ENCODE results near the gene TMEM131.

Gene TMEM131

DNA sequence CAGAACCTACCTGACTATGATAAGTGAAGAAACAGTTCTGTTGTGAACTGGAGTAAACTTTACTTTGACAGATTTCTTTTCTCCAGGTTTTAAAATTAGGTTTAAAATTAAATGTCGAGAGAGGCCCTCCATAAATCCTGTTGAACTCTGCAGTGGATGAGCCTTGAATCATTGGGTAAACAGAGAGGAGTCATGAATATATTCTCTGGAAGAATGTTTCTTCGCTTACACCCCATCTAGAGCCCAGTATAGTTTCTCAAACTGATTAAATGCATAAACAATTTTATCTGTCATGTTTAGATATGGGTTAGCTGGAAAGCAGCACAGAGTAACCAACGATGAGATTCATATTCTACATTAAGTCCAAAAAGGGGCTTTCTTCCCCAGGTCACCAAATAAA, 198.4 kb downstream of the TMEM131 start:
- DNase-seq, result no peak

DNA sequence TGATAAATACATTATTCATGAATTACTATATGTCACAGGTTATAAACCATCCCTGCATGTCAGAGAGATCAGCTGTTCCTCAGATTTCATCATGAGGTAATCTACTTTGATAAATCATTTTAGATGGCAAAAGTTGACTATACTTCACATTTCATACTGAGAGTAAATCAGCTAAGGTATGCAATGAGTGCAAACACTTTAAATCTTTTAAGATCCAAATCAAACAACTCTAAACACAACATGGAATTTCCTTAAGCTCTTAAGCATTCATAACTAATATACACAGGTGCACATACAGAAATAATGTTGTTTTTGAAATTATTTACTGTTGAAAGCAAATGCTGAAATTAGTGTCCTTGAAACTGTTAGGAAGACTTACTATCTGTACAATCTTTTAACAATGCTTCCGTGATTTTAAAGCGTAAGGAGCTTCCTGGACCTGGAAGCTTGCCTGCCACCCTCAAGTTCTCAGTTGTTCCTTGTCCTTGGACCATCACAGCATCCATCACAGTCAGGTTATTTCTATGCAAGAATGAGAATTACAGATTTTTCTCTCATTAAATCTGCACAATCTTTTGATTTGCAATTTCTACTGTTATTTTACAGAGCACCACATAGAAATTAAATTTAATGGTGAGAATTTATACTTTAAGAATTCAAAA, 199.2 kb downstream of the TMEM131 start:
- DNase-seq, result no peak

DNA sequence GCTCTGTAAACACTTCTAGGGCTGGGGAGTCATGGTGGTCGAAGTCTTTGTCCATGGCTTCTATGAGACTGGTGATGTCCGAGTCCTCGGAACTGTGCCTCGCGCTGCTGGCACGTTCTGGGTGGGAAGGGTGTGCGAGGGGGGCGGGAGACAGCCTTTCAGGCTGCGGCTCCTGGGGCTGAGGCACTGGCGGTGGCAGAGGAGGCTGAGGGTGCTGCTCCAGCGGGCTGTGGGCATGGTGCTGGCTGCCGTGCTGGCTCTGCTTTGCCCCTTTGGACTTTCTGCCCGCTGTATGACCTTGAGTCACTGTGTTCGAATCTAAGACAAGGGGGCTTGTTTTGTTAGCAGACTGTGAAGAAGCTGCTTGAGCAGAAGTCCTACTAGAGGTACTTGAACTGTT, 203.3 kb downstream of the TMEM131 start:
- no peak for DNase-seq

DNA sequence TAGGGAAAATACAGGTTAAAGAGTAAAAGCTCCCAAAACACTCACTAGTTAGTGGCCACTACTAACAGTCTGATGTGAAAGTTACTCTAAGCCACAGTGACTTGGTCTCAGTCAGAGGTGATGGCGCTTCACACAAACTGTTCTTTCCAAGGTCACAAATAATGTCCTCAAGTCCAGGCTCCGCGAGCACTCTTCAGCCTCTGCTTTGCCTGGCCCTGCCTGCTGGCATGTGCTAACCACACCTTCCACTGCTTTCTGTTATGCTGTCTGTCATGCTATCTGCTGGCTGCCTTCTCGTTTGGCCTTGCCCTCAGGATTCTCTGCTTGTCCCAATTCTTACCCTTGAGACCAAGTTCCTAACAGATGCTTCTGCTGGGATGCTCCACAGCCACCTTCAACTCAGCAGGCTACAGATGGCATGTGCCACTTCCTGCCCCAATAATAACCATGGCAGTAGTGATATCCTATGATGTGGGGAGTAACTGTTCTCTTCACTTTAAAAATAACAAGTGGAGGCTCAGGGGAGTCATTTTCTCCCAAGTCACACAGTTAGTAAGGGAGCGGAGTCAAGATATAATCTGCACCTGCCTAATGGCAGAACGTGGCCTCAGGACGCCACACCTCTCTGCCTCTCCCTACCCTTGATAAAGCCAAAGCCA, 206.6 kb downstream of the TMEM131 start:
- DNase-seq, result no peak

DNA sequence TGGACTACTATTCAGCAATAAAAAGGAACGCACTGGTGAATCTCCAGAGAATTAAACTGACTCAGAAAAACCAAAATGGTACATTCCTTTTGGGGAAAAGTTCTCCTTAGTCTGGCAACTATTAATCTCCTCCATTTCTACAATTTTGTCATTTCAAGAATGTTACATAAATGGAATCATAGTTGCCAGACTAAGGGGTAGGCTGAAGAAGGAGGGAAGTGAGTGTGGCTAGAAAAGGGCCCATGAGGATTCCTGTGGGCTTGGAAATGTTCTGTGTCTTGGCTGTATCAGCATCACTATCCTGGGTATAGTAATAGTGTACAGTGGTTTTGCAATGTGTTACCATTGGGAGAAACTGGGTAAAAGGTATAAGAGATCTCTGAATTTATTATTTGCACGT, 209.9 kb downstream of the TMEM131 start:
- DNase-seq, result no peak

DNA sequence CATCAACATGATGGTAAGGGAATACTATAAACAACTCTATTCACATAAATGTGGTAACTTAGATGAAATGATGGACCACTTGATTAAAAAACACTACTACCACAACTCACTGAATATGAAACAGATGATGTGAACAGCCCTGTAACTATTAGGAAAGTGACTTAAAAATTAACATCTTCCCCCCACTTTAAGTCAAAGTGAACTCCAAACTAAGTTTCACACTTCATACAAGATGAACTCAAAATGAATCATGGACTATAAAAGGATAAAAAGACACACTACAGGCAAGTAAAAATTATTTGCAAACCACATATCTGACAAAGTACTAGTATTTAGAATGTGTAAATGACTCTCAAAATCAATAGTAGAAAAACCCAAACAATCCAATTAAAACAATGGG, 210.8 kb downstream of the TMEM131 start:
- no peak for DNase-seq

DNA sequence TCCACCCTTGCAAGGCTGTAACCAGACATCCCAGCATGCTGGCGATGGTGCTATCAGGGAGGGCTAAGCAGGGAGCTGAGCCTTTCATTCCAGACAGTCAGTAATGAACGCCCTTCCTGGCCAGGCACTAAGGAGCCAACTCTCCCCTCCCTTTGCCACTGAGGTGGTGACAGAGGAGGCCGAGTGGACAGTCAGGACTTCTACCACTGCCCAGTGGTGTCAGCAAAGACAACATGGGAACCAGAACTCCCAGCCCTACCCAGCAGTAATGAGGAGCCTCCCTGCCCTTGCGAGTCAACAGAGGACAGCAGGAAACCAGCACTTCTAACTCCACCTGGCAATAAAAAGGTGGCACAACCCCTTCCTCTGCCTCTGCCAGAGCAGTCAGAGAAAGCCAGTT, 213.8 kb downstream of the TMEM131 start:
- no peak for DNase-seq

DNA sequence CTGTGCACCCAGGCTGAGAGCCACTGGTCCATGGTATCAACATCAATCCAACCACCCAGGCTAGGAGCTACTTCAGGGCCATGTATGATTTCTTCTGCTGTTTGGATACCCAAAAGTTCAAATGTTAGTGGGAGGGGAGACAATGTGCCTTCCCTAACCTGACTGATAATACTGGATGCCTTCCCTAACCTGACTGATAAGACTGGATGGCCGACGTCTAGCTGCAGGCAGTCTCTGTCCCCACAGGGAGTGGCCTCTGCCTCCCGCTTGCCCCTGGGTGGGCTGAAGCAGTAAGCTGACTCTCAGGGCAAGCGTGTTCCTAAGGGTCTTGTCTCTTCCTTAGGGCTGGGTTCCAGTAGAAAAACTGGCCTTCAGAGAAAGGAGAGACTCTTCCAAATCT, 216.6 kb downstream of the TMEM131 start:
- DNase-seq, result no peak

DNA sequence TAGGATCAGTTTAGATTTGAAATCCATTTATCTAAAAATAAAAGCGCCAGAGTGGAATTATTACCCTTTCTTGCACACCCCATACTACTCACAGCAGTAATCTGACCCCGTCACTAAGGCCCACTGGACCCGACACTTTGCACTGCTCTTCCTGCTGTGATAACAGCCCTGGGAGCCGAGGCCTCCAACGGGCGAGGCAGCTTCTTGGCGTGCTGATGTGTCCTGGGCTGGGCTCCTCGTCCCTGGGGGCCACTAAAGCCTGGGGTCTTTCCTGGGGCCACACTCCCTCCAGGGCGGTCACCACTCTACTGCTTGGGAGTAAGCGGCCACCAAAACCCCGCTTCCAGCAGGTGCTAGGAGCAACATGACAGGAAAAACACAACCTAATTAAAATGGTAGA, 220.7 kb downstream of the TMEM131 start:
- no peak for DNase-seq

DNA sequence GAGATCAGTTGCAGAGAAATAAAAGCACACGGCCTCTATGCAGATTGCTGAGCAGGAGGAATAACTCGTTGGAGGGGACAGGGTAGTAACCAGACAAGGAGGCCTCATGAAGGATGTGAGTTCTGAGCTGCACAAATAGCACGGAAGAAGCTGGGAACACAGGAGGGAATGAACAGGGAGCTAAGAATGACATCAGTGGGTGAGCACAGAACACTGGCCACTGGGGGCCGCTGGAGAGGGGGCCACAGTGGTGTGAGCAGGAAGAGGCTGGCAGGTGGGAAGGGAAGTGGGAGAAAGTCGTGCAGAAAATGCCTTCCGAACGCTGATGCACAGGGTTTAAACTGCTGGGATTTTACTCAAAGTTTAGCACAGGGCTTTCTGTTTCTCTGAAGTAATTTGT, 221.3 kb downstream of the TMEM131 start:
- DNase-seq, result no peak

DNA sequence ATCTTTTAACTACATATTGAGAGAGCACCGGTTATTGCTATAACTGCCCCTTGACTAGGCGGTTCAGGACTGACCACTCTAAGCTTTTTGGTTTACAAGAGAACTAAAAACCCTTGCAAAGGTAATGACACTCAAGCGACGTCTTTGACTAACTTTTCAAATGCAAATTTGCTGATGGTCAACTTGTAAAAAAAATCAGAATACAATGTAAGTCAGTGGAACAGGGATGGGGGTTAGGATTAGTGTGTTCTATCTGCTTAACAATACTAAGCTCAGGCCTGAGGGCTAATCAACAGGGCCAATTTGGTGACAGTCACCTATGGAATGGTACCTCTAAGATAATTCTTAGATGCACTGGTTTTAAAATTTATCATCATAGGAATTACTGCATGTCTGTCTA, 225.3 kb downstream of the TMEM131 start:
- DNase-seq, result no peak

DNA sequence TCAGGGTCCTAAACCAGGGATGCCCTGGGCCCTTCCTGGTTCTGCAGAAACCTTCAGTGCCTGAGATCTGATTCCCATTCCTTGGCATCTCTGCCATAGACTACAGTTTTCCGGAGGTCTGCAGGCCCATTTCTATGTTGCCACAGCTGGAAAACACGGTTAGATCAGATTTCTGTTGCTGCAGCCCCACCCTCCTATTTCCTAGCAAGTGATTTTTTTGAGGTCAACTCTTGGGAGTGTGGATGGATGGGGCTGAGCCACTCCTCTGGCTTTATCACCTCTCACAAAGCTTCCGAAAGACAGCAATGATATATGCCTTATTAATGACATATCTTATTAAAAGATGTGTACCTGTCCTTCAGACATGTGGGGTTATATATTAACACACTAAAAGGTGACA, 226.0 kb downstream of the TMEM131 start:
- no peak for DNase-seq

DNA sequence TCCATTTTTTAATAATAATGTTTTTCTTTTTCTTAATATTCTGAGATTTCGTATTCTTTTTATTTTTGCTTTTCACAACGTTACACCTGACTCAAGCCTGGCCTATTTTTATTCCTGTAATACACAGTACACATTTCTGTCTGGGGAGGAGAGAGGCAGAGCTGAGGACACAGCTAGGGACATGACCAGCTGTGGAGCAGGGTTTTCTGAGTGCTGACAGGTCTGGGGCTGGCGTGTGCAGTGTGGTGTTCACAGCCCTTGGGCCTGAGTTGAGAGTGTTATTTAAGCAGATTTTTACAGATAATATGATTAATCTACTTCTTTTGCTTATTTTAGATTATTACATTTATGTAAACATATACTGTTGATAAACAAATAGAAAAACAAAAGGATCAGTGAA, 226.4 kb downstream of the TMEM131 start:
- no peak for DNase-seq

DNA sequence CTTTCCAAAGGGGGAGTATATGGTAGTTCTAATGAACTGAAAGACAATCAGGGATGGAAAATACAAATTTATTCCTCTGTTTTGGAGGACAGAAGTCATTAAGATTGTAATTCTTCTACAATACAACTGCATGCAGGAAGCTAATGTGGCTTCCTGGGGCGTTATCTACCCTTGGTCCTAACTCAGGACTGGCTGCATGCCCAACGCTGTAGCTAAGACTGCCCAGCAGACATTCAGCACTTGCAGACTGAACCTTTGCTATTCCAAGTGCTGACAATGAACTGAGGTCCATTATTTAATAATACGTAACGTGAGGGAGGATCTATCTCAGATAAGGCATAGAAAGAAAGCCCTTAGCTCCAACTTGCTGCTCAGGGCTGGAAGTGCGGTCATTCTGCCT, 229.2 kb downstream of the TMEM131 start:
- no peak for DNase-seq

DNA sequence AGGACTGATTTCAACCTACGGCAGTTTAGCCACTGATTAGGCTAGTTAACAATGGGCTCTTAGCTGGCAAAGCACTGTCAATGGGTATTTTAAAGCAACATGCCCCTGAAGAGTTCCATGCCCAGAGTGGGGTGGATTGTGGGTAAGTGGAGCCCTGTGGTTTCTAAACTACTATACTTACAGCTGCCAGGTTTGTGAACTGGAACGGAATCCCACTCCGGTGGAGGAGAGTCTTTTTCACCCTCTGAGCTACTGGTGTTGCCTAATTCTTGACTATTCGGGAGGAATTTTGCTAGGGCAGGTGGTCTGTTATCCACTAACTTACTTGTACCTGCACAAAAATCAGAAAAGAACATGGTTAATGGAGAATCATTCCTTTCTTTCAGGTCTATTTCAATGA, 229.8 kb downstream of the TMEM131 start:
- DNase-seq, result no peak

DNA sequence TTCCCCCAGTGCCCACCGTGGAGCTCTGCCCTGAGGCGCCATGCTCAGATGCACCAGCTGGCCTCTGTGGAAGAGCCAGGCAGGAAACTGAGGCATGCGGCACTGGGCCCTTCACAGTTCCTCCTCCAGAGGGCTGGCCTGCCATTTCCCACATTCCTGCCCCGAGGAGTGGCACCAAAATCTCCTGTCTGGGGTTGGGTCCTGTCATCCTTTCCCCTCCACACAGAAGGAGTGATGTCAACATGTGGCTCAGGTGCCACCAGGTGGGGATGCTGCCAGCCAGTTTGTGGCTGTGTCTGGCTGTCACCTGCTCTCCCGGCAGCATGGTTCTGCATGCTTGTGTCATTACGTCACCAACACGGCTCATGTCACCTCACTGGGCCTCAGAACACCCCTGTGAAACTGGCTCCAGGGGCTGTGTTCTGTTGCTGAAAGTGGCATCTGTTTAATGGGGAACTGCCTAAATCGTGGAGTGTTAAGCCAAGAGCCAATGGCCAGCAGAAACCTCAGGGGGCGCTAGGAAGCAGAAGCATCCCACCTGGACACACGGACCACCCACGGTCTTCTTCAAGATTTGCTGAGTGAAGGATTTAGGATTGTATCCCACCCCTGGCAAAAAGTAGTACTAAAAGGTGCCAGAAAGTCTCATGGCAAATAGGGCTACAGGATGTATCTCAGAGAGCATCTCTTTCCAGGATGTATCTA, 231.0 kb downstream of the TMEM131 start:
- DNase-seq, result no peak

DNA sequence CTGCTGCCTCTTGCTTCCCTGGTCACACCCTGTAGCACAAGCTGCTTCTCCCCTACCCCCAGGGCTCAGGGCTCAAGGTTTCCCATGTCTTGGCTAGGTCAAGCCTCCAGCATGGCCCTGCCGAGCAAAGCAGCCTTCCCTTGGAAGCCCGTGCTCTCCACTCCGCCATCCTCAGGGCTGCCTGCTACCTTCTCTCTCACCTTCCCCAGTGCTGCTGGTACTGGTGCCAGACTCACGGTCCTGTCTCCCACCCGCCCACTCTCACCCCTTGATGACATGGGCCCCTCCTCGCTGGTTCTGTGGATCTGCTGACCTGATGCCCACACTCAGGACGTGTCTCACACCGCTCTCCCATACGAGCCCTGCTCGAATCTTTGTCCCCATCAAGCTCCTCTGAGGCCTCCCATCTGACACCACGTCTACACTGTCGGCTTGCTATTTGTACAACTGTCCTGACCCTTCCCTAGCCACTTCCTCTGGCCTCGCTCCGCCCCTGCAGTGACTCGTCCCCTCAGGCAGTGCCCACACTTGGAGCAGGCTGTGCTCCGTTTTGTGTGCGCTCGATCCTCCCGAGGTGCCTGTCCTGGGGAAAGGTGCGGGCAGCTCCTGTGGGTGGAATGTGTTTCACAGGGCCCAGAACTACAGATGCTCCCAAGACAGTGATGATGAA, 232.4 kb downstream of the TMEM131 start:
- no peak for DNase-seq

DNA sequence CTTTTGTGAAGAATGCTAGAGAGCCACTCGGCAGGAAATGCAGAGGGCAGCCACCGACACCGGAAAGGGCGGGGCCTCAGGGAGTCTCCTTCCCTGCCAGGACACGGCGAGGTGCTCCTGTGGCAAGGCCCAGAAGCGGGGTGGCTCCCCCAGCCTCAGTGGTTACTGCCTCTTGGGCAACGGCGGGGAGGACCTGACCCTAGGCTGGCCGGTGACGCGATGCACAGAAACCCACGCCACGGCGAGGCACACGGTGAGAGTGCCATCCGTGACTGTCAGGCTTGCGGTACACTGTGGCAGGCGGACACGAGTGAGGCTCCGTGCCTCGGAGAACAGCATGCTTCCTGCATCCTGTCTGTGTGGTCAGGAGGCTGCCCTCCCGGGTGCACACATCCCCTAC, 234.6 kb downstream of the TMEM131 start:
- DNase-seq, result no peak

DNA sequence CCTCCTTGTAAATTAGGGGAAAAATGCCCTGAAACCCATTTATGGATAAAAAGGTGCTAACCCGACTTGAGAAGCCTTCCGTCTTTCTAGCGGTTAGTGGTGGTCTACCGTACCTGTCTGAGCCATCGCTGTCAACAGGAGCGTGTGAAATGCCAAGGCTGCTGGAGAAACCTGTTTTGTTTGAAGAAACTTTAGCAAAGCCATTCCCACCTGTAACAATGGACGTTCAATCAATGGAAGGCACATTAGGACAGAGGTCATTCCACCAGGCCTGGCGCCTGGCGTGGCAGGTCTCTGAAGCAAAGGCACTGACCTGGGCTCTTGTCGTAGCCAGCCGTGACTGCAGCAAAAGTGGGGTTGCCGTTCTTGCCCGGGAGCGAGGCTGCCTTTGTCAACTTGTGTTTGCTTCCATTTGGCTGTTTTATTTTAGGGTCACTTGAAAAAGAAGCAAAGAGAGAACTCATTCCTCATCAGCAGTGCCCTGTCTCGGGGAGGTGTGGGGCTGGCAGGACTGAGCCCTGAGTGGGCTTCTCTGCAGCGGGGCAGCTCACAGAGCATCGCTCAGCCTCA, 235.2 kb downstream of the TMEM131 start:
- DNase-seq, result no peak

DNA sequence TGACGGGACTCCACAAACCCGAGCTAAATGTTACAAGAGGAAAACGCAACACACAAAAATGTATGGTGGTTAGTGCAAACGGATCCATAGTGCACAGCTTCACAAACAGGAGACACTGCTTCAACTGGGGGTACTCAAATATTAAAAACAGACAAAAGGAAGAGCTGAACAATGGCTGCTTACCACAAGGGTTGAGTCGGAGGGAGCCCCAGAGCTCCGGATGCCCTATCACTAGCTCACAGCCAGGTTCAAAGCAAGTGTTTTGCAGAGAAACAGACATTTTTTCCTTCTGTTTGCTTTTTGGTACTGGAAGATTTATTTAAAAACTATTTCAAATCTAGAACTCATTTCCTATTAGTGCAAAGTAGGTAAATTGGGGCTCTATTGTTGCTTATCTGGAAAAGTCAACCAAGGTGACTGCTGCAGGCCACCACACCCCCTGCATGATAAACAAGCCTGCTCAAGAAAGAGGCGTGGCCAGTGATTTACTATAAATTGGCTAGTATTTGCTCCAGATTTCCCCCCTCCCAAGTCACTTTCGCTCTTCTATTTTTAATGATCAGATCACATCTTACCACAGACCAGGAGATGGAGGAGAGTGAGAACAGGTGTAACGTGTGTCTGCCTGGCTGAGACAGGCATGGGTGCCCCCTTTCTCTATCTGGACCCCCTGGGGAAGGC, 235.9 kb downstream of the TMEM131 start:
- DNase-seq, result no peak

DNA sequence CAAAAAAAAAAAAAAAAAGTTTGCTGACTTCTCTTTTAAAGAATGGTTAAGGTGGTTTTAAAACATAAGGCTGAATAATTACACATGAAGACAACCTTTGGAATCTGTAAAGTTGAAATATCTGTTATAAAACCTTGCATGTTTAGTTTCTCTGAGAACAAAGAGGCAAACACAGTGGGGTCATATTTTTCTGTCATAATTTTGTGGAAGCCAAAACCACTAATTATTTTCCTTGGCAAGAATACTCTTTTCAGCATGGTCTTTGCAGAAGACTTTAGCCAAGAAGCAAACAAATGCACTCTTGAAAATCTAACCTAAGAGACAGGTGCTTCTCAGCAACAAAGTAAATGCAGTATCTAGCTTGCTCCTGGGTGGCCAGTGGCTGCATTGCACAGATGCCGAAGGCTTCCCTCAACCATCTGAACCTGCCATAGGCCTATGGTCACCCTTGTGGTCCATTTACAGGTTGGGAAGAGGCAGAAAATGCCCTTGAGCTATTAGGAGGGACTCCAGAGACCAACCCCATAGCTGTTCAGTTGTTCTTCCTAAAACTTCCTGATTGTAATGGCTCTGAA, 237.5 kb downstream of the TMEM131 start:
- no peak for DNase-seq

DNA sequence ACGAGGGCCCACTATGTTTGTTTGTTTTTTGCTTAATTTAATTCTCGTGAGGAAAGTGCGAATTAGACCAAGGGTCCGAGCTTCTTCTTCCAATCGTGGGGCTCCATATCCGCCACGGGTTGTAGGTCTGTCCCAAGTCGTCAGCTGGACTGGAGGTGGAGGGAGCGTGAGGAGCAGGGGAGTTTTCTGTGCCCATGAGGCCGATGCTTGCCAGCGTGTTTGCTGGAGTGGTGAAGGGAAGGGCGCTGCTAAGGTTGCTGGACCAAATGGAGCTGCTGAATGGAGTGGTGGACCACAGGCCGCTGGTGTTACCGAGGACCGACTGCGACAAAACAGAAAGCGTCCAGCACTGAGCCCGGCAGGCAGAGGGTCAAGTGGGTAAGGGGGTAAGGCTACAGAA, 238.7 kb downstream of the TMEM131 start:
- DNase-seq, result no peak

DNA sequence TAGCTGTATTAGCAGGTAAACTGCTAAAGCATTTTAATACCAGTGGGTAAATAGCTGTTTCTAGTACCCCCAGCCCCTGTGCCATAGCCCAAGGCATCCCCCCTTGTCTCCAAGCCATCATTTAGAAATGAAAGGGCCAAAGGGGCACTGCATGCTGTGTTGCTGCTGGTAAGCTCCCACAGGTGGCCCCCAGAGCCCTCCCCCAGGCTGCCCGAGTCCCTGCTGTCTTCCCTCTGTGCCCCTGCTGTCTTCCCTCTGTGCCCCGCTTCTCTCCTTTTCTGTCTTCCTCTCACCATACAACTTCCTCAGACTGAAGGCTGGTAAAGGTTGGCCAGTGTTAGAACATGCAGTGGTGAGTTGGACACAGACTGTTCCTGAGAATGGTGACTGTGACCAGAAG, 240.3 kb downstream of the TMEM131 start:
- no peak for DNase-seq
